T-helper 17 cell (primary cell): ENCODE measurements around the gene ADAMTS12. TPM values are rescaled to one million over a fixed set of nuclear protein-coding genes. Genes with fewer than 3 reads are reported as not detected.

Experiments used
- ATAC-seq: fragments of 150-1000 bp; cut with Tn5 transposase; 2 replicates; pipeline ENCODE4 v1.10.0; 2021; ENCODE audit warnings: mild to moderate bottlenecking, moderate library complexity
- DNase-seq, 3 donors: peaks; one replicate each; pipeline versions ENCODE4 v3.0.0 to v3.0.0-alpha.2; 2020 to 2021
- H3K9me3 ChIP-seq: one replicate; pipeline ENCODE4 v1.7.0; 2013; ENCODE audit warnings: low read length, mild to moderate bottlenecking; ENCODE audit not compliant: control insufficient read depth, poor library complexity, severe bottlenecking
- H3K27ac Mint-ChIP-seq: one replicate; pipeline ENCODE4 v1.8.0; 2022; ENCODE audit warnings: mild to moderate bottlenecking, moderate library complexity, mixed read lengths
- H3K27me3 Mint-ChIP-seq: one replicate; pipeline ENCODE4 v1.8.0; 2022; ENCODE audit warnings: mixed read lengths
- H3K36me3 Mint-ChIP-seq: one replicate; pipeline ENCODE4 v1.8.0; 2022; ENCODE audit warnings: low read depth, mixed read lengths
- H3K4me1 Mint-ChIP-seq: one replicate; pipeline ENCODE4 v1.8.0; 2022; ENCODE audit warnings: mild to moderate bottlenecking, mixed read lengths
- H3K4me3 Mint-ChIP-seq: one replicate; pipeline ENCODE4 v1.8.0; 2022; ENCODE audit warnings: mild to moderate bottlenecking, moderate library complexity, mixed read lengths
- total RNA-seq, 4 donors: library from RNA in 2 of 4; stranded (reverse) in 2 of 4; gene quantifications; one replicate each; pipeline ENCODE4 v1.2.3 and lab custom pipeline; 2022 to 2026

Gene ADAMTS12
- total RNA-seq, 2 donors from 2014 or later: not detected

DNA sequence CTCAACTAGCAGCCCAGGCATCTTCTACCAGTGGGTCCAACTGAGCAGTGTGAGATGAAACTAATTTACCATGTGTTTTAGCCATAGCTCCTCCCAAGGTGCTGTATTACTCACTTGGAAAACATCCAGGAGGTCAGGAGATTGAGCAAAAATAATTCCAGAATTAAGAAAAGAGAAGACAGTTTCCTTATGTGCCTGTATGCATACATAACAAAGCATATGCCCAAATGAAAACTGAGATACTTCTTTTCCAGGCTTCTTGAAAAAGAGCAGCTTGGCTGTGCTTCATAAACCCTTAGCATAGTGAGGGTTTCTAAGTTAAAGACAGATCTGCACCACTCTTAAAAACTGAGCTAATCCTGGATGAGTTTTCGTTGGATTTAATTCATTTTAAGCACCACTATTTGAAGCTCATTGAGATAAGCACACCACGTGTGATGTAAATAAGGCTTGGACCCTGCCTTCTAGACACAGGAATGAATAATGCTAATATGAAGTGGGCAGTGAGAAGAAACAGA lies 119.4 kb downstream of the ADAMTS12 start:
- Mint-ChIP-seq H3K27me3 (peaks cover 20% of the 10 kb centered on the region), H3K4me1 (no peaks in the 10 kb centered on the region), H3K36me3 (no peaks in the 10 kb centered on the region), H3K4me3 (no peak overlapping the region), H3K27ac (no peak overlapping the region)
- no peaks in the 10 kb centered on the region for H3K9me3 ChIP-seq
- no peak for ATAC-seq
- no peak for DNase-seq

GRCh38 chr5:33769968-33770367 lies 121.8 kb downstream of the ADAMTS12 start:
- DNase-seq: no peak
- H3K9me3 ChIP-seq: no peaks in the 10 kb centered on the region
- Mint-ChIP-seq H3K27ac (no peak overlapping the region), H3K27me3 (peaks cover 20% of the 10 kb centered on the region), H3K4me3 (no peak overlapping the region), H3K36me3 (no peaks in the 10 kb centered on the region), H3K4me1 (no peaks in the 10 kb centered on the region)
- no peak for ATAC-seq

DNA sequence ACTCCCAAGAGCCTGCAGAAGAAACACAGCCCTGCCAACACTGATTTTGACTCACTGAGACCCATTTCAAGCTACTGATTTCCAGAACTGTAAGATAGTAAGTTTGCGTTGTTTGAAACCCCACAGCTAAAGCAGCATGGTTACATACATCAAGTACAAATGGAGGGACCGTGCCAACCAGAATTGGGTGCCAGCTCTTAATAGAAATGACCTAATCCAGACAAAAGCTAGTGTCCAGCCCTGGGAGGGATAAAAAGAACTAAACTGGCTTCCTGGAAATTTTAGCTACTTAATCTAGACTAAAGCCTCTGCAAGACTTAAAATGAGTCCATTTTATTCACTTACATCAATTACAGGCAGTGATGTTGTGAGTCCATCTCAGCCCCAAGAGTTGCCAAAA lies 122.6 kb downstream of the ADAMTS12 start:
- no peak for DNase-seq
- no peak for ATAC-seq
- no peak overlapping the region for H3K4me3 Mint-ChIP-seq
- no peaks in the 10 kb centered on the region for H3K4me1 Mint-ChIP-seq
- H3K36me3 Mint-ChIP-seq: no peaks in the 10 kb centered on the region
- no peaks in the 10 kb centered on the region for H3K9me3 ChIP-seq
- peaks cover 20% of the 10 kb centered on the region for H3K27me3 Mint-ChIP-seq
- no peak overlapping the region for H3K27ac Mint-ChIP-seq

GRCh38 chr5:33766023-33766422 lies 125.8 kb downstream of the ADAMTS12 start:
- no peak for DNase-seq
- Mint-ChIP-seq H3K27me3 (peaks cover 23% of the 10 kb centered on the region), H3K36me3 (no peaks in the 10 kb centered on the region), H3K4me3 (no peak overlapping the region), H3K4me1 (no peaks in the 10 kb centered on the region), H3K27ac (no peak overlapping the region)
- H3K9me3 ChIP-seq: no peaks in the 10 kb centered on the region
- ATAC-seq: no peak

DNA sequence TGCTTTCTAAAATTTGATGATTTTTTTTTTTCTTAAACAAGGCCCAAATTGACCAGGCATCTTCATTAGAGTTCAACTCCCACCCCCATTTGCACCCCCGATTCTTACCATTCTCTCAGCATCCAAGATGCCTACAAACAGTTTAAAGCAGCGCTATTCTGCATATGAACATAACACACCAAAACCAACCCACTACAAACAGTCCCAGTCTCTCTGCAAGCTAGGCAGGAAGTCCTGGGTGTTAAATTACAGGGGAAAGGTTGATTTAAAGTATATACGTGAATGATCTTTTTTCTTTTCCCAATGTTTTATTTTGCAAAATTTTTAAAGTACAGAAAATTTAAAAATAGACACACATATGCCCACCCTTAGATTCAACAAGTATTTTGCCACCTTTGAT lies 127.0 kb downstream of the ADAMTS12 start:
- Mint-ChIP-seq H3K36me3 (no peaks in the 10 kb centered on the region), H3K4me1 (no peaks in the 10 kb centered on the region), H3K27ac (no peak overlapping the region), H3K4me3 (no peak overlapping the region), H3K27me3 (peaks cover 27% of the 10 kb centered on the region)
- ATAC-seq (no peak), DNase-seq (no peak)
- no peaks in the 10 kb centered on the region for H3K9me3 ChIP-seq

- ATAC-seq: no peak
- H3K4me3 Mint-ChIP-seq: no peak overlapping the region
- H3K4me1 Mint-ChIP-seq: no peaks in the 10 kb centered on the region
- H3K27me3 Mint-ChIP-seq: peaks cover 15% of the 10 kb centered on the region
- no peak overlapping the region for H3K27ac Mint-ChIP-seq
- no peaks in the 10 kb centered on the region for H3K36me3 Mint-ChIP-seq
- no peaks in the 10 kb centered on the region for H3K9me3 ChIP-seq
- DNase-seq: no peak
These were observed 128.4 kb downstream of the ADAMTS12 start for GRCh38 chr5:33763435-33763834.

GRCh38 chr5:33762859-33763258 lies 128.9 kb downstream of the ADAMTS12 start:
- H3K4me3 Mint-ChIP-seq: no peak overlapping the region
- DNase-seq: no peak
- H3K27me3 Mint-ChIP-seq: peaks cover 15% of the 10 kb centered on the region
- H3K27ac Mint-ChIP-seq: no peak overlapping the region
- H3K4me1 Mint-ChIP-seq: no peaks in the 10 kb centered on the region
- ATAC-seq: no peak
- no peaks in the 10 kb centered on the region for H3K36me3 Mint-ChIP-seq
- no peaks in the 10 kb centered on the region for H3K9me3 ChIP-seq

DNA sequence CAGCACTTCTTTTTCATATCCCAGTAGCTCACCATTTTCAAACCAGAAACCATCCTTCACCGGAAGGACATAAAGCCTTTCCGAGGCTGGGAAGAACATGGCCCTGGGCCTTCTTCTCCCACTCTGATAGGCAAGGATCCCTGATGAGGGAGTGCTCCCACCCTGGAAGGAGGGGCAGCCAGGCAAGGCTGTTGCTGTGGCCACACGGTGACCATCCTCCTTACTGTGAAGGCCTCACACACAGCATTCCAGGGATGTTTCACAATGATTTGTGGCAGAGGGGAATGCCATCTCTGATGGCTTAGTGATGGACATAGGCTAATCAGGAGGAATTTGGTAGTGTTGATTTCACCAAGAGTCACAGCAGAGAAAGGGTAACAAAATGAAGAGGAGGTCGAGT lies 130.7 kb downstream of the ADAMTS12 start:
- Mint-ChIP-seq H3K4me1 (no peaks in the 10 kb centered on the region), H3K36me3 (no peaks in the 10 kb centered on the region), H3K4me3 (no peak overlapping the region), H3K27ac (no peak overlapping the region), H3K27me3 (peaks cover 16% of the 10 kb centered on the region)
- DNase-seq: no peak
- no peaks in the 10 kb centered on the region for H3K9me3 ChIP-seq
- ATAC-seq: no peak

- no peaks in the 10 kb centered on the region for H3K36me3 Mint-ChIP-seq
- ATAC-seq (no peak), DNase-seq (no peak)
- H3K4me3 Mint-ChIP-seq: no peak overlapping the region
- H3K27ac Mint-ChIP-seq: no peak overlapping the region
- no peaks in the 10 kb centered on the region for H3K9me3 ChIP-seq
- H3K4me1 Mint-ChIP-seq: no peaks in the 10 kb centered on the region
- H3K27me3 Mint-ChIP-seq: peaks cover 19% of the 10 kb centered on the region
These were observed 133.1 kb downstream of the ADAMTS12 start for GRCh38 chr5:33758737-33759136.

DNA sequence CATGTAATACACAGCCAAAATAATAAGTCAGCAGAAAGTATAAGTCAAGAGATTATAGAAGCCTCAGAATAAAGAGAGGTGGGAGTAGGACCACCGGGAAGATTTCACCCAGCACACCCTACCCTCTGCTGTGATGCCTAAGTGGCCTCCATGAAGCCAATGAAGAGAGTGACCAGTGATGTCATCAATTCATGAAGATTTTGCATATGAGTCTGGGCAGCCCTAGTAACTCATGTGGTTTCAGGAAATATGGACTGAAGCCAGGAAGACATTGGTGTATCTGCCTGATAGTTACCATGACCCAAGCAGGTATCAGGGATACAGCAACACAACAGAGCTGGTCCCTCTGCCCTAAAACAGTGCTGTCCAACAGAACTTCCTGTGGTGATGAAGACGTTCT lies 135.3 kb downstream of the ADAMTS12 start:
- peaks cover 22% of the 10 kb centered on the region for H3K27me3 Mint-ChIP-seq
- no peak for ATAC-seq
- no peak overlapping the region for H3K4me3 Mint-ChIP-seq
- no peaks in the 10 kb centered on the region for H3K36me3 Mint-ChIP-seq
- DNase-seq: no peak
- H3K27ac Mint-ChIP-seq: no peak overlapping the region
- H3K4me1 Mint-ChIP-seq: no peaks in the 10 kb centered on the region
- H3K9me3 ChIP-seq: no peaks in the 10 kb centered on the region

DNA sequence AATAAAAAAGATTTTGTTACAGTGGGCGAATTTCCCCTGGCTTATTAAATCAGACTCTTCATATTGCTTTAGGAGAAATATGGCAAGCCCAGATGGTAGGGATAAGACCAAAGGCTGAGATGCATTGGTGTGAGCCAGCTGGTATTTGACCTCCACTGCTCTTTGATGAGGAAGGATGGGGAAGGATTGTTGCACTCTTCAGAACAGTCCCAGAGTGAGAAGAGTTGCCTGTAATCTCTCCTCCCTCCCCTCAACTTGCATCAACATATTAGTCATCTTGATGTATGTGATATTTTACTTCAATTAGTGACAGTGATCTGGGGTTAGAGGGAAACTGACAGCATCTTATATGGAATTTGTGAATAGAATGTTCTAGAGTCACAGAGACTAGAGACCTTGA lies 136.6 kb downstream of the ADAMTS12 start:
- no peaks in the 10 kb centered on the region for H3K9me3 ChIP-seq
- Mint-ChIP-seq H3K36me3 (no peaks in the 10 kb centered on the region), H3K4me3 (no peak overlapping the region), H3K27ac (no peak overlapping the region), H3K27me3 (peaks cover 13% of the 10 kb centered on the region), H3K4me1 (no peaks in the 10 kb centered on the region)
- ATAC-seq: no peak
- no peak for DNase-seq

GRCh38 chr5:33753704-33754103 lies 138.1 kb downstream of the ADAMTS12 start:
- no peaks in the 10 kb centered on the region for H3K4me1 Mint-ChIP-seq
- no peaks in the 10 kb centered on the region for H3K9me3 ChIP-seq
- H3K36me3 Mint-ChIP-seq: no peaks in the 10 kb centered on the region
- no peak overlapping the region for H3K4me3 Mint-ChIP-seq
- ATAC-seq (no peak), DNase-seq (no peak)
- H3K27me3 Mint-ChIP-seq: peaks cover 13% of the 10 kb centered on the region
- H3K27ac Mint-ChIP-seq: no peak overlapping the region

- DNase-seq (no peak), ATAC-seq (no peak)
- Mint-ChIP-seq H3K27me3 (peaks cover 9% of the 10 kb centered on the region), H3K4me3 (no peak overlapping the region), H3K27ac (no peak overlapping the region), H3K36me3 (no peaks in the 10 kb centered on the region), H3K4me1 (no peaks in the 10 kb centered on the region)
- H3K9me3 ChIP-seq: no peaks in the 10 kb centered on the region
These were observed 143.0 kb downstream of the ADAMTS12 start for GRCh38 chr5:33748754-33749153.

DNA sequence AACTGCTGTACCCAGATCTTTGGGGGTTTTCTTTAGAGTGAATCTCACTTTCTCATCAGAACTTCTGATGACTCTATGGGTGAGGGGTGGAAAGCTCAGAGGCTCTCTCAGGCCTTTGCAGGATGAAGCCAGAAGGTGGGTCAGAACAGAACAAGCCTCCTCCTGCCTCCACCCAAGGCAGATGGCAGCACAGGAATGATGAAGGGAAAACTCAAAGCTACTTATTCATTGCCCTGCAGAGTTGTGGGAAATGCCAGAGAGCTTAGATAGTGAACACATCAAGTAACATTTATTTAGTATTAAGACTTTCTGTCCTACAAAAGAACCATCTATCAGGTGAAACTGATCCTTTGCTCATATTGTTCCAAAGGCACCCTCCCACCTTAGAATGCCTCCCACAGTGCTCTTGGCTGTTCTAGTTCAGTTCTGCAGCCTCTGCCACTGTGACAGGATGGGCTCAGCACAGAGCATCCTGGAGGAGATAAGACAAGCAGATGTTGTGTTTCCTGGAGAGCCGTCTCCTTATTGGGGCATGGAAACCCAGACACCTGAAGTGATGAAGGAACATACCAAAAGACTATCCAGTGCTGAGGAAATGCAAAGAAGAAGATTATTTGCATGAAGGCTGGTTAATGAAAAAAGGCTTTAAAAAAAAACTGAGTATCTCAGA lies 146.6 kb downstream of the ADAMTS12 start:
- ATAC-seq (no peak), DNase-seq (no peak)
- no peak overlapping the region for H3K4me3 Mint-ChIP-seq
- no peaks in the 10 kb centered on the region for H3K9me3 ChIP-seq
- no peaks in the 10 kb centered on the region for H3K4me1 Mint-ChIP-seq
- H3K36me3 Mint-ChIP-seq: no peaks in the 10 kb centered on the region
- H3K27ac Mint-ChIP-seq: no peak overlapping the region
- no peaks in the 10 kb centered on the region for H3K27me3 Mint-ChIP-seq
